Fibroblast of skin of right quadriceps (primary cell): ENCODE measurements around the gene TBC1D22A.

Experiments
- DNase-seq: peaks from one replicate; pipeline ENCODE4 v3.0.0-alpha.2; 2013

The TBC1D22A gene

DNA sequence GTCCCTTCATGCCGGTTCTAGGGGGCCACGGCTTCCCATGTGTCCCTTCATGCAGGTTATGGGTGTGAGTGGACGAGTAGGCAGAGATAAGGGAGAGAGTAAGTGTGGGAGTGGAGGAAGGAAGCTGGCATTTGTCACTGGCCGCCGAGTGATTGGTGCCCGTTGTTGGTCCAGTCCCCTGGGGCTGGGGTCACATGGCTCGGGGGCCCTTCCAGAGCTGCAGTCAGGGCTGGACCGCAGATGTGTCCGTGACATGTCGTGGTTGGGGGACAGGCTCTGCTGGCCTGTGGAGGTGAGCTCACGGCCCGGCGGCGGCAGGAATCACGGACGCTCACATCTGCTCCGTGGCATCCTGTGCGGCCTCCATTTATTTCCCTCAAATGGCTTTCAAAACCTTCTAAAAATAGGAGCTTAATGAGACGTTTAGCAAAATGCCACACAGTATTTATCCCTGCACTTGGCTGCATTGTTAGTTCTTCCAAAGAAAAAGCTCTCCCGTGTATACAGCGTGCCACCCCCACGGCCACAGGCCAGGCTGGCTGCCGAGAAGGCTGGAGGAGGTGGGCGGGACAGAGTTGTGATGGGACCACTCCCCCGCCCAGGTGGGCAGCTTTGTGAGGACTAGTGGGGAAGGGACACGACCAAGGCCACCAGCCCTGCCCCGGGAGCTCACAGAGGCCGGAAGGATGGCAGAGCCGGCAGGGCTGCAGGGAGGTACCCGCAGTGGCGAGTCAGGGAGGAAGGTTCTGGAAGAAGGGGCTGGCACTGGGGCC, 386.7 kb downstream of the TBC1D22A start:
- no peak for DNase-seq

DNA sequence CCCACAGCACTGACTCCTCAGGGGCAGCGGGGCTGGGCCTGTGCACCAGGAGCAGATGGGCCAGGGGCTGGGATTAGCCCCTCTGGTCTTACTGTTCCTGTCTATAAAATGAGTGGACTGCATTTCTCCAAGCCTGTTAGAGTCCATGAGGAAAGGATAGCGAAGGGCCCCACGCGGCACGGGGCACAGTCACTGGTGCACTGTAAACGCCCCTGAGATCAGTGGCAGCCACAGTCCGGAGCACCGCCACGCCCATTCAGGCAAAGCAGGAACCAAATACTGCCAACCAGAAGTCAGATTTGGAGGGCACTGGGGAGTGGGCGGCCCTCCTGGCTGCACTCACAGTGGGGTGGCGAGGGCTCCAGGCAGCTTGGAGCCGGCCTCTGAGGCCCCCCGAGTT, 387.5 kb downstream of the TBC1D22A start:
- DNase-seq, result no peak

GRCh38 chr22:47150426-47150825, 388.0 kb downstream of the TBC1D22A start:
- DNase-seq, result no peak

DNA sequence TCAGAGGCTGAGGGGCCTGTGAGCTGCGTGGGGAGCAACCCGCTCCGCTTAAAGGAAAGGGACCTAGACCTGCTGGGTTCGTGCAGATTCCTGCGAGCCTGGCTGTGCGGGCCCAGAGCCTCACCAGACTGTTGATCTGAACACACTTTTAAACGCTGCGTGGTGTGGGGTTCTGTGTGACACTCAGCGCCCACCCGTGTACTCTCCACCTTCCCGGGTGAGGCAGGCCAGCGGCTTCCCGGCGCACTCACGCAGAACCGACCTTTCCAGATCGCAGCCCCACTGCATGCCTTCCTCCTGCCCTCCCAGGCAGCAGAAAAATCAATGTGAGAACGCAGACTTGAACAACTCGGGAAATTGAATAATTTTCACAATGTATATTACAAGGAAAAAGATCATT, 388.6 kb downstream of the TBC1D22A start:
- DNase-seq, result no peak

- peak; percentile 28 for DNase-seq
These were observed 389.0 kb downstream of the TBC1D22A start for GRCh38 chr22:47151490-47151889.

- no peak for DNase-seq
These were observed 389.8 kb downstream of the TBC1D22A start for GRCh38 chr22:47152236-47152635.

GRCh38 chr22:47152938-47153337, 390.5 kb downstream of the TBC1D22A start:
- DNase-seq, result no peak

GRCh38 chr22:47153854-47154525, 391.5 kb downstream of the TBC1D22A start:
- DNase-seq, result no peak

DNA sequence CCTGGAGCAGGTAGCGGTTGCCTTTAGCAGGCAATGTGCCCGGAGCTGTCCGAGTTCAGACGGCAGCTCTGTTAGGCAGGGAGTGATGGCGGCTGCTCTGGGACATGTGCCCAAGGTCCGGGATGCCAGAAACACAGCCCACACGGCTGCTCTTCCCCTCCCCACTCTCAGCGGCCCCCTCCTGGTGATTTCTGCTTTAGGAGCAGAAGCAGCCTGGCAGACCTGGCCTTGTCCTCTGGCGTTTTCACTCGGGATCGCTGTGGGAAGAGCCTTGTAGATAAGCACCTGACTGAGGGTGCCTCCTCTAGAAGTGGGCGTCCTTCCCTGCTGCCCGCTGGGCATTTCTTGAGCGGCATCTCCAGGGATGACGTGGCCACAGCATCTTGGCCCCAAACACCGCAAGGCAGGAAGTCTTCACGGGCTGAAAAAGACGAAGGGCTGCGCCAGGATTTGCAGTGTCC, 392.2 kb downstream of the TBC1D22A start:
- DNase-seq, result peak; percentile 14

DNA sequence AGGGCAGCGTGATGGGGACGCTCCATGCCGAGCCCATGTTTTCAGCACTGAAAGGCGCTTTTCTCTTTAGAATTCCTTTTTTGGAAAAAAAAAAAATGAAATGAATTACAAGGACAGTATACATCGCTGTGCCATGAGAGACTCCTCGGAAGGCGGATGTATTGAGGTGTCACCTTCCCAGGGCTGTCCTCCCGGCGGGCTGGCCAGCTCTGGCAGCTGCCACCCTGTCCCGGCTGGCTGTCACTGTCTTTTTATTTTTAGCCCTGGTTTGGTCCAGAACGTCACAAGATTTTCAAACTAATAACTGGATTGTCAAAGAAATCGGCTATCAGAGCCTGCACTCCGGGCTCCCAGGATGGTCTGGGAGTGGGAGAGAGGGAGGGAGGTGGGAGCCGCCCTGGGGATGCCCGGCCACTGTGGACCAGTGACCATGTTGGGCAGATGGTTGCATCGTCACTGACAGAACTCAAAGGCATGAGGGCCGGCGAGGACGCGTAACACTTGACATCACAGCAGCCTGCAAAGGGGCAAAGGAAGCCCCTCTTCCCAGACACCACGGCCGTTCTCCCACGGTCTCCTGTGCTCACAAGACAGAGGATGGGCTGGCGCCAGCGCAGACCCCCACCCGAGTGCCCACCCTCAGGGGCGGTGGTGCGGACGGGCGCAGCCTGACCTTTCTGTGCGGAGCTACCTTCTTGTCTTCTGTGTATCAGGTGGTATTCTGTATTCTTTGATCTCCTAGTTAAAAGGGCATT, 392.9 kb downstream of the TBC1D22A start:
- no peak for DNase-seq

- DNase-seq, result no peak
These were observed 393.5 kb downstream of the TBC1D22A start for GRCh38 chr22:47155912-47156311.

GRCh38 chr22:47156352-47157092, 394.1 kb downstream of the TBC1D22A start:
- DNase-seq, result no peak

GRCh38 chr22:47157093-47157420, 394.6 kb downstream of the TBC1D22A start:
- no peak for DNase-seq

GRCh38 chr22:47157486-47158270, 395.2 kb downstream of the TBC1D22A start:
- no peak for DNase-seq

DNA sequence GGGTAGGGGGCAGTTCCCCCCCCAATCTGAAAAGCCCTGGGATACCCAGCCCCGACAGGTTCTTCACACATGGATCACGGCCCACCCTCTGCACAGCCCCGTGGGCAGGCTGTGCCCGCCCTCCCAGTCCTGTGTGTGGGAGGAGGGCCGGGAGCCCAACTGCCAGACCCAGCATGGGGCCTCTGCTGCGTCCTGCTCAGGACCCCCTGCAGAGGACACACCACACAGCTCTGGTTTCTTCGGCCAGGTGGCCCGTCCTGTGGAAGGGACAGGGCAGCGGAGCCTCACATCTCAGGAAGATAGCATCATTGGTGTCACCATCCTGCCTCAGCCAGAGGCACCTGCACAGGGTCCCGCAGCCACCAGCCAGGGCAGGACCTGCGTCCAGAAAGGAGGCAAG, 396.0 kb downstream of the TBC1D22A start:
- DNase-seq, result no peak

GRCh38 chr22:47159592-47159991, 397.1 kb downstream of the TBC1D22A start:
- DNase-seq, result no peak

DNA sequence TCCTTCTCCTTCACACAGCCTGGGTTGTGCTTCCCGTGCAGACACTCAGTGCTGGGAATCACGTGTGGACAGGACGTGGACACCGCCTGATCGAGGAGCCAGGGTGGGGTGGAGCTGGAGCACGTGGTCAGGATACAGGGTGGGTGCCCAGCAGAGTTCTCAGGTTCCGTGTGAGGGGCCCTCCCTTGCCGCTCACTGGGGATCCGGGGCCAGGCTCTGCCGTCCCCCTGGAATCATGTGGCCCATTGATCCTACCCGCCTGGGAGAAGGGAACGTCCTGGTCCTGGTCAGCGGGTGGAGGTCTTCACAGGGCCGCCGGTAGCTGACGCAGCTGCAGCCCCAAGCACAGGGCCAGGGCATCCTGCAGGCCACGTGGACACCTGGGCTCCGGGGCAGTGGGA, 397.7 kb downstream of the TBC1D22A start:
- DNase-seq, result no peak

- no peak for DNase-seq
These were observed 398.5 kb downstream of the TBC1D22A start for GRCh38 chr22:47160781-47161520.

DNA sequence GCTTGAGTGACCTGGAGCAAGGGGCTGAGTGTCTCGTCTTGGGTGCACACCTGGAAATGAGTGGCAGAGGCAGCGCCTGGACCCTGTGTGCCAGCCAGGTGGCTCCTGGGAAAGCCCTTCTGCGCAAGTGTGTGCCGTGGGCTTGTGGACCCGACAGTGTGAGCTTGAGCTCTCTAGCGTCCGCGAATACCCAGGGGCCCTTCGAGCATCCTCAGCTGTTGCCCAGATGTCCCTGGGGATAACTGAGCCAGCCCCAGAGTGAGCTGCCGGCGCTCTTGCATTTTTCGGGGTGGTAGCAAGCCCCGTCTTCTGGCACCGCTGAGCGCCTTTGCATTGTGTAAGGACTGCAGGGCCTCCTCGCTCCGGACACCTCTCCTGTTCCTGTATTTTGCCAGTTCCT, 399.2 kb downstream of the TBC1D22A start:
- peak; percentile 14 for DNase-seq

DNA sequence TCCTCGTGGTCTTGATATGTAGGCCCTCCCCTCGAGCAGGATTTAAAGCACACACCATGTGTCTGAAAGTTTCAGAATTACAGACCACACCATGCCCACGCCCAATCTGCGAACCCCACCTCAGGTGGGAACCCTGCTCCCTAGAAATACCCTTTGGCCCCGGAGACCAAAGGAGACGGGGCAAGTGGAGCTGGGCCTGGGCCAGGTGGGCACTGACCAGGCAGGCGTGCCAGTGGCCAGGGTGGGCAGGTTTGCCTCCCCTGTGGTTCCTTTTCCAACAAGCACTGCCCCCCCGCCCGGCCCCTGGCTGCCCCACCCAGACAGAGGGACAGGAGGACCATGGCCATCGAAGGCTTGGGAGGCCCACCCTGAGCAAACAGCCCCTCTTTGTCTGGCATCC, 400.4 kb downstream of the TBC1D22A start:
- DNase-seq, result no peak

- DNase-seq, result no peak
These were observed 401.0 kb downstream of the TBC1D22A start for GRCh38 chr22:47163481-47163855.
